ENCODE results near the gene RNF149.
"Not testable (repeated sequence)": the region's sequence is repeated elsewhere in the genome, so short reads cannot be mapped to it uniquely, and the experiment has no call there.

The RNF149 gene, protein sequence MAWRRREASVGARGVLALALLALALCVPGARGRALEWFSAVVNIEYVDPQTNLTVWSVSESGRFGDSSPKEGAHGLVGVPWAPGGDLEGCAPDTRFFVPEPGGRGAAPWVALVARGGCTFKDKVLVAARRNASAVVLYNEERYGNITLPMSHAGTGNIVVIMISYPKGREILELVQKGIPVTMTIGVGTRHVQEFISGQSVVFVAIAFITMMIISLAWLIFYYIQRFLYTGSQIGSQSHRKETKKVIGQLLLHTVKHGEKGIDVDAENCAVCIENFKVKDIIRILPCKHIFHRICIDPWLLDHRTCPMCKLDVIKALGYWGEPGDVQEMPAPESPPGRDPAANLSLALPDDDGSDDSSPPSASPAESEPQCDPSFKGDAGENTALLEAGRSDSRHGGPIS

DNA sequence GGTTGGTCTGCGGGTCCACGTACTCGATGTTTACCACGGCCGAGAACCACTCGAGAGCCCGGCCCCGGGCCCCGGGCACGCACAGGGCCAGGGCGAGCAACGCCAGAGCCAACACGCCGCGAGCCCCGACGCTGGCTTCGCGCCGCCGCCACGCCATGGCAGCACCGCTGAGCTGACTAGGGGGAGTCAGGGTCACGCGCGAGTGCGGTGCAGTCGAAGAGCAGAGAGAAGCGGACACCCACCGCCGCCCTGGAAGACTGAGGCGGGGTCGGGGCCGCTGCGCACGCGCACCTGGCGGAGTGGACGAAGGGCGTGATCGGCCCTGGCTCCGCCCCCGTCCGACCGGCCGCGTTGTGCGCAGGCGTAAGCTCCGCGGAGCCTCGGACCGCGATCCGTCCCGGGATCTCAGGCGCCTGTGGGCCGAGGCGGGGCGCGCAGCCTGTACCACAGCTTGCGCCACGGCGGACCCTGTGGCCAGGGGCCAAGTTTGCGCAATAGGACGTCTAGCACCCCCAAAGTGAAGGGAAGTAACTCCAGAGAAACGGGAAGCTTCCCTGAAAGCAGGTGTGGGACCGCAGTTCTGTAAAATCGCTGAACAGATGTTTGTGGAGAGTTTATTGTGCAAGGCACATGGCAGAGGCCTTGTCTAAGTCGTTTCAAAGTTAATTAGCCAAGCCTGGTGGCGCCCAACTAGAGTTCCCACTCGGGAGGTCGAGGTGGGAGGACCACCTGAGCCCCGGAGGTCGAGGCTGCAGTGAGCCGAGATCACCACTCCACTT is at the start of gene RNF149:
TSS of gene RNF149 (minus strand) at position 270 of the 779 bp plus-strand sequence. CDS start at position 157, 113 bp downstream.
- DNase-seq, result peak; percentile 85

DNA sequence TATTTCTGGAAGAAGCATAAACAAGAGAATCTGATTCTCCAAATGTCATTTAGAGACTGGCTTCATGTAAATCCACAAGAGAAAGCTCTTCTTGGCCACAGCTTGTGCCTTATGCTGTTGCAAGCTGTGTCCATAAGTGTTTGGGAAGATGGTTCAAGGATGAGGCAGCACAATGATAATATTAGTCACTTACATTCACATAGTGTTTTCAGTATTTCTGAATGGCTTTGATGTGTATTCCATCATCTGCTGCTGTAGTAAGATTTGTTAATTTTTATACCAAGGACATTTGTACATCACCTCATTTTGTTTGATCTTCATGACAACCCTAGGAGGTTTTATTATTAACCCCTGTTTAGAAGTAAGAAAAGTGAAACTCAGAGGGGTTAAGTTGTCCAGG is 48.9 kb upstream of the RNF149 start:
- DNase-seq, result peak; percentile 16

DNA sequence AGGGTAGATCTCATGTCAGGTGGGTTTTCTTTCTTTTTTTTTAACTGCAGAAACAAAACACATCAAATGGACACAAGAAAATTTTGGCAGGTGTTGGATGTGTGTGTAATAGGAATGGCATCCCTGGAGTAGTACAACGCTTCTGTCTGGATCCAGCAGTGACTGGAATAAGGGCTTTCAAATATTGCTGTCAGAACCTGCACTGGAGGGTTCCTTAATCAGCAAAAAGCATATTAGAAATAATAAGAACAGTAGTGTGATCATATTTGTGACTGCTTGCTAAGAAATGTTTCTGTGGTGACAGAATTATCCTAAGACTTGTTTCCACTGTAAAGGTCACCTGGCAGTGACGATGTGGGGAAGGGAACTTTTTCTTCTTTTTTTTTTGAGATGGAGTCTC is 48.0 kb upstream of the RNF149 start:
- DNase-seq, result peak; percentile 34

DNA sequence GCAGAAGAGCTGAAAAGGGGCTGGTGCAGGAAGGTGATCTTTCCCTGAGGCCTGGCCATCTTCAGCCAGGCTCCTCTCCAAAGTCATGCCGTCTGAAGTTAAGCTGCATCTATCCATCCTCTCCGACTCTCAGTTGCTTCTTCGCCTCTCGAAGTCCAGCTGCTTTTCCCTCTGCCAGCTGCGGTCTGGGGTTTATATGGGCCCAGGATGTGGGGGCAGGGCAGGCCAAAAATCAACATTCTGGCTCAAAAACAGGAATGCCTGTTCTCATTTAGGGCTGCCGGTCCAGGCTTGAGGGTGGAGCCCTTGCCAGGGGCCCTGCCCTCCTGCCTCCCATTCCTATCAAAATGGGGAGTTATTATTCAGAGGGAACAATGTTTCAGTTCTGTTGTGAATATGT is 47.6 kb upstream of the RNF149 start:
- DNase-seq, result no peak

DNA sequence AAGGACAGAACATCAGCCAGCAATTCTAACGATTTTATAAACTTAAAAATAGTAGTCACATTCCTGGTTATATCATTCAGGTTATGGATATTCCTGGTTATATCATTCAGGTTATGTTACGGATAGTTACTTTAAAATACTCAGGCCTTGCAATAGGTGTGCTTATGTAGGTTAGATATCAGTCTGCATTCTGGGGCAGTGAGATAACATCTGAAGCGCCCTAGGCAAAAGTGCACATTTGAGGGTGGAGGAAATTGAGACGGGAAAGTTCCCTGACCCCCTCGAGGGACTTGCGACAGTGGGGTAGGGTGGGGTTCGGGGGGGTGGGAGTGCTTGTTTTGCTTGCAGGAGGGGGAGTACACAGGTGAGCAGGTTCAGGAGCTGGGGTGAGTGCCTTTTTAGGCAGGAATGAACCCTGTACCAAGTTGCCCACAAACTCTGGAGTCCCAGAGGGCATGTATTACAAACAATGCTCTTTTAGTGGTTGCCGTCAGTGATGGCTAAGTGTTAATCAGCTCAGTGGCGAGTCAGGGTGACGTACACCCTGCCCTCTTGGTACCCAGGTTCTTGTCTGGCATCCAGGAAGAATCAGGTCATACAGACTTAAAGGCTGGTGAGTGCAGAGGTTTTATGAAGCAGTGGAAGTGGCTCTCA is 47.0 kb upstream of the RNF149 start:
- DNase-seq, result no peak

DNA sequence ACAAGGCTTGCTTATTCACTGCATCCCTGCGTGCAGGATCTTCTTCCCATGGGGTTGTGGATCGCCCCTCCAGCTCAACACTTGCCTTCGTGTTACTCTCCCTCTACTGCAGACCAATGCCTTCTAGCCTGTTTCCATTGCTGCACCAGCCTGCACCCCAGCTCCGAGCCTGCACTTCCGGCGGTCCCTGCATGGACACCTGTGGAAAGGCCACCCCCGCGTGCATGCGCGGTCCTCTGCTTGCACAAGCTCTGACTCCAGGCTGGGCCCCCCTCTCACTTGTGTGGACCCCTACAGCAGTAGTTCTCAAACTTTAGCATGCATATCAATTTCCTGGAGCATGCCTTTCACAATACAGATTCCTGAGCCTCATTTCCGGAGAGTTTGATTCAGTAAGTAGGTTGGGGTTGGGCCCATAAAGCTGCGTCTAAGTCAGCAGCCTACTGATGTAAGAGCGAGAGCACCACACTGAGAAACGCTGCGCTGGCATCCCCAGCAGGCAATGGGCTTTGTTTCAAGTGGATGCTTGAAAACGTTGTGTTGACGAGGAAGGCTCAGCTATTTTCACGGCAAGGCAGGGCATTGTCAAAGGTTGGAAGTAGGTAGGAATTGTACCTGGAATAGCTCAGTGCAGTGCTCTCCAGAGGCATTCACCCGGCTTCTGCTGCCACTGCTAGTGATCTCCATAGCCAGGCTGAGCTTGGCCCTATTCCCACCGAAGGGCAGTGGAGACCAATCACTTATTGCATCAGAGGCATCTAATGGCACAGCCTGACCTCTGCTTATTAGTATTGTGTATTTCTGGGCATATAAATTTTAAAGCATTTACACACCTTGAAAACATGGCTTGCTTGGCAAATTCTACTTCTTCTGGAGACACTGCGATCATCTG is 46.2 kb upstream of the RNF149 start:
- DNase-seq, result no peak

DNA sequence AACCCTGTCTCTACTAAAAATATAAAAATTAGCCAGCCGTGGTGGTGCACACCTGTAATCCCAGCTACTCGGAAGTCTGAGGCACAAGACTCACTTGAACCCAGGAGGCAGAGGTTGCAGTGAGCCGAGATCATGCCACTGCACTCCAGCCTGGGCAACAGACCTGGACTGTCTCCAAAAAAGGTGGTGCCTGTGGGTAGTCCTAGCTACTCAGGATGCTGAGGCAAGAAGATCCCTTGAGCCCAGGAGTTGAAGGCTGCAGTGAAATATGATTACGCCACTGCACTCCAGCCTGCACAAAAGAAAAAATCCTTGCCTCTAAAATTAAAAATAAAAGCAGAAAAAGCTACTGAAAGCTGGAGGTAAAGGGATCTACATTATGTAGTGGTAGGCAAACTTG is 44.1 kb upstream of the RNF149 start:
- DNase-seq, result not testable (repeated sequence)

DNA sequence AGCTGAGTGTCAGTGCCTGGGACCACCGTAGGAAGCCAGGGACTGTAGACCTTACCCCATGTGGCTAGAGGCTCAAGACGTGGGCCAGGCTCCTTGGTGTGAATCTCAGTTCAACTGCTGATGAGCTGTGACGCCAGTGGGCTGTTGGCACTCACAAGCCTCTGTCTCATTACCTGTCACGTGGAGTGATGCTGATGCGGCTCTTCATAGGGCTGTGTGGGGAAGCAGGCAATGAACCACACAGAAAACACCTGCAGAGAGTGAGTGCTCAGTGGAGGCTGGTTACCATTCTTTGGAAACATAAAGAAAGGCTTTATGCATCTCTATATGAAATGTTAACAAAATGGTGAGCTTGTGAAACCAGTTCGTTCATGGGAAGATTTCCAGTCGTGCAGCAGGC is 42.7 kb upstream of the RNF149 start:
- no peak for DNase-seq

DNA sequence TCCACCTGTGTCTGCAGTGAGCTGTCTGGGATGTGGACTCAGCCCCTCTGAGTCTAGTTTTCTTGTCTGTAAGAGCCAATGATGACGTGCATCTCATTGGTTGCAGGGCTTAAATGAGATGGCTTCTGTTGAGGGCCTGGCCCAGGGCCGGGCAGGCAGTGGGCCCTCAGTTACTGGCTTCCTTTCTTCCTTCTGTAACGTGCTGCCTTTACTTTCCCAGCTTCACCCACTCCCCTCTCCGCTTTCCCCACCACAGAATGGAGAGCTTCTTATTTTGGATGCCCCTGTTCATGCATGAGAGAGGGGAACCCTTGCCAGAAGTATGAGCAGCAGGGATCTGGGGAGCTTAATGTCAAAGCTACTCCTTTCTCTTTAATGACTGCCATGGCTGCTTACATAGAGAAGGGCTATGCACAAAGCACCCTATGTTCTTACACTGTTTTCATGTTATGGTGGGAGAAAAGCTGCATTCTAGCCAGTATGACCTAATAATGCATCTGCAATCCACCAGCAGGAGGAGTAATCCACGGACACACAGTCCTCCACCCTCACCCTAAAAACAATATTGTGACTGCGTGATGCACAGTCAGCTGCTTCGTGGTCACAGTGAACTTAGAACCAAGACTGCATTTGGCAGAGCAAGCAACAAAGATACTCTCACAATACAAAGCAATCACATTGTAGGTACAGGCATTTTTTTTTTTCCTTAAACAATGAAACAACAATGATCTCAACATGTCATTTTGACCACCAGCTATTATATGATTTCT is 41.6 kb upstream of the RNF149 start:
- peak; percentile 38 for DNase-seq

DNA sequence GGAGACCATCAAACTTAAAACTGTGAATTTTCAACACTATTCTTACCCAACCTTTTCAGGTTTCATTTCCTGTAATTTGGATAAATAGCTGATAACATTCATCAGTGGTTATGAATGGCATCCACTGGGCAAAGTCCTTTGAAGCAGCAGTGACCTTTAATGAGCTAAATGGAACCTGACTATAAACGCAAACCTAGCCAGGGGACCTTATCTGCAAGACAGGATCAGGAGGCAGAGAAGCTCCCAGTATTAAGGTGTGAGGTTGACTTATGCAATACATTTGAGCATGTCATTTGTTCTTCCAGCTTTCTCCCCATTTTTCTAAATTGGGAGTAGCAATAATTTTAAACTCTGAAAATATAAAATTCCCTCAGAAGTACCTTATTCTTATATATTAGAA is 40.4 kb upstream of the RNF149 start:
- DNase-seq, result no peak

DNA sequence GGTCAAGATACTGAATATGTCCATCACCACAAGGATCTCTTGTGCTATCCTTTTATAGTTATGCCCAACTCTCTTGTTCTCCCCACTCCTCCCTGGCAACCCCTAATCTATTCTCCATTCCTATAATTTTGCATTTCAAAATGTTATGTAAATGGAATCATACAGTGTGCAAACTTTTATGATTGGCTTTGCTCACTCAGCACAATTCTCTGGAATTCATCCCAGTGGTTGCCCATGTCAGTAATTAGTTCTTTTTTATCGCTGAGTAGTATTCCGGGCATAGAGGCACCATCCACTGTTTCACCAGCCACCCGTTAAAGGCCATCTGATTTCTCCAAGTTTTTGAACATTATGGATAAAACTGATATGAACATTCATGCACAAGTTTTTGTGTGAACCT is 38.4 kb upstream of the RNF149 start:
- DNase-seq, result no peak

DNA sequence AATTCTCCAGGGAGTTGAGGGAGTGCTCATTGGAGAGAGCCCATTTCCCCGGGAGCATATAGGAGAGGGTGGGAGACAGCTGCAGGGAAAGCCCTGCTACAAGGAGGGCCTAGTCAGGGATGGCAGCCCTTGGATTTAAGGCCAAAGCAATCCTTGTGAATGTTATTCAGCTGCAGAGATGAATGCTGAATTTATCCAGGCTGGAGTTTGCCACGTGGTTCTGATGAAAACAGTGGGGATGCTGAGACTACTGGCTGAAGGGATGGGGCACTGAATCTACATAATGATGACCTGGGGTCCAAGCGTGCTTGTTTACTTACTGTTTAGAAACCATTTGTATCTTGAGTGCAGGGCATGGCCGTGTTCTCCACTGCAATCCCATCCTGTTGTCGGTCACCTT is 35.6 kb upstream of the RNF149 start:
- no peak for DNase-seq

DNA sequence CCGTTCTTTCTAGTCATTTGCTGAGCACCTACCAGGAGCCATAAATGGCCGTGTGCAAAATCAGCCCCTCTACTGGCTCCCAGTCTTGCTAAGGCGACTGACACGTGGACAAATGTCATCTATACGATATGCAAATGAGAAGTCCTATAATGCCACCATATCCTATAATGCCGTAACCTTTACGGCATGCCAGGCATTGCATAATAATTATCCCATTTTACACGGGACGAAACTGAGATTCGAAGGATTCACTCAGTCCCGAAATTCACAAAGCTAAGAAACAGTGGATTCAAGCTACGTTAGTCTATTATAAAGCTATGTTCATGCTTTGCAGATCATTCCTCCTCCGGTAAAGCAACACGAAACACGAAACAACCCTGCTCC is 34.1 kb upstream of the RNF149 start:
- no peak for DNase-seq

DNA sequence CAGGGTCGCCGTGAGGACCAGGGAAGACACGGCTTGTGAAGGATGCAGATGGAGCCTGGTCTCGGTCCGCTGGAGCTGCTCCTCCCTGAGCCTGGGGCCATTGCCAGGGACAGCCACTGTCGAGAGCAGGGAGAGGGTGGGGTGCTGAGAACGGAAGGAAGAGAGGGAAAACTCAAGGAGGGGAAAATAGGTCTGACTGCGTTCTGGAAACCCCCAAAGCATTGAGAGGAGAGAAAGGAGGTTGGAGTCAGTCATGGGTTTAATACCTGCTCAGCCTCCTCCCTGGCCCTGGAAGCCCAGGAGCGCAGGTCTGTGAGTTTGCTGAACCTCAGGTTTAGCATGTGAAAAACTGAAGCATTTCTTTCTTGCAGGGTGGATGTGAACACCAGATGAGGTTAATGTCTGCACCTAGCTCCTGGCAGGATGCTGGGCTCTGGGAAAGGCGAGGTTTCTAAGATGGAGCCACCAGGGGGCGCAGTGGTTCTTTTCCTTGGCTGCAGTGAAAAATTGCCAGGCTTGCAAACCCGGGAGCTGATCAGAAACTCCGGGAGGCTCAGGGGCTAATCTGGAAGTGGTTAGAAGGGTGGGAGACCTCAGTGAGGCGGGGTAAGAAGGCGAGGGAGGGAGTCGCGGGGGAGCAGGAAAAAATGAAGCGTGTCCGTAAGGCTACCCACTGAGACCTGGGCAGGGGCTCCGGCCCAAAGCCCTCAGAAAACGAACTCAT is 33.6 kb upstream of the RNF149 start:
- peak; percentile 75 for DNase-seq

DNA sequence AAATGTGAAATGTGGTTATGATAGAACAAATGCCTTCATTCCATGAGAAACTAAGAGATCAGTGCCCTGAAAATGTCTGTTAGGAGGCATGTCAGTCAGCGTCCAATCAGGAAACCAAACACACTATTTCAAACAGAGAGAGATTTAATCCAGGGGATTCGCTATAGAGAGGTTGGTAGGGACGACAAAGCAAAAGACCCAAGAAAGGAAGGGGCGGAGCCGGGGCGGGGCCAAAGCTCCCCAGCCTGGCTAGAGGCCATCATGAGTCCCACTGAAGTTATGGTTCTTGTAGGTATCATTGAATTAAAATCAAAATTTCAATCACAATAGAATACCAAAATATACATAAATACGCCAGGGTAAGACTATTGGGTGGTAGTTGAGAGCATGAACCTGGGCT is 32.9 kb upstream of the RNF149 start:
- no peak for DNase-seq

DNA sequence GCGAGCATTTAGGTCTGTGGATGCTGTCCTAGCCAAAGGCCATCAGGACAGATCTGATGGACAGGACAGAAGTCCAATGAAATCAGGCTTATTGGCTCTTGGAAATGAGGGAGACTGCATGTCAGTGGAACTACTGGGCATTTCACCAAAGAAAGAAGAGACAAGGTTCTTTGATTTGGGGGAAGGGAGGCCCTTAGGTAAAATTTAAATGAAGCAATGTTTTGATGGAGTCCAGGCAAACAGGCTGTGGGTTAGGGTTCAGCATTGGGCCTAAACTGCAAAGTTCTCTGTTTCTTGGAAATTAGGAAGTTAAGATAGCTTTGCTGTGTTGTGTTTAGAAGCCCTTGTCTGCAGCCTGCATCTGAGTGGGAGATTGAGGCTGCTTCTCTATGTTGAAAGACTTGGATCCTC is 31.6 kb upstream of the RNF149 start:
- peak; percentile 26 for DNase-seq

DNA sequence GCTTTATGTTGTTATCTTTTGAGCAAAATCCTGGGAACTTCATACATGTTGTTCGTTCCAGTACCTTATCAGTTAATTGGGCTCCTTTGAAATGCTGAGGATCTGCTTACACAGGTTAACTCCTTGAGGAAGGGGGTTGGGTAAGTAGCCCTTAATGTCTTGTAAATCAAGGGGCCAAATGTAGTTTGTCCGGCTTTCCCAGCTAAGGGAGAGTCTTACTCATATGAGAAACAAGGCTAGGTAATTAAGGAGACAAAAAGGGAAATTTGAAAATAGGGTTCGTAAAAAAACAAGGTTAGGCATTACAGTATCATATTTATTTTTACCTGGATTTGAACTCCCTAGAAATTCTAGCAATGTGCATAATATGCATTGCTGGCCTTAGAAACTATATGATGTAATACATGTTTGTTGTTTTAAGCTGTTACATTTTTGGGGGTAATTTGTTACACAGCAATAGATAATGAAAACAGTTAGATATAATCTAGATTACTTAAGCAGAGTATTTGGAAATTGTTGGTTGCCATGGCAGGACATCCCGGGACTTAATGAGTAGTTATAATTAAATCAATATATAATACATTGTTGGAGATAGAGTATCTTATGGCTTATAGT is 30.9 kb upstream of the RNF149 start:
- DNase-seq, result no peak

DNA sequence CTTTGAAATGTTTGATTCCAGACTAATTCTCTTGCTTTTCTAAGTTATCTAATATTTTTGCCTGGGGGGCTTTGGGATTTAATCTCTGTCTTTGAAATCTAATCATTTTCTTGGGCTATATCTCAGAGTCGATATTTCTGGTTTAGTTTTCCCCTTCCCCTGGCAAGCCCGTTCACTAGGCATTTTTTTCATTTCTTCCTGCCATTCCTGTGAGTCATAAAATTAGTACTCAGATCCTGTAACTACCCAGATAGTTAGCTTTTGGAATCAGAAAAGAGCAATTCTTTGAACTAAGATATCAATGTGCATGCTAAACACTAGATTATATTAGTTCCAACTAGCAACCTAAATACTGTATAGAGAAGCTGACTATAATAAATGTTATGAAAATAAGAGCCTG is 29.4 kb upstream of the RNF149 start:
- peak; percentile 50 for DNase-seq

DNA sequence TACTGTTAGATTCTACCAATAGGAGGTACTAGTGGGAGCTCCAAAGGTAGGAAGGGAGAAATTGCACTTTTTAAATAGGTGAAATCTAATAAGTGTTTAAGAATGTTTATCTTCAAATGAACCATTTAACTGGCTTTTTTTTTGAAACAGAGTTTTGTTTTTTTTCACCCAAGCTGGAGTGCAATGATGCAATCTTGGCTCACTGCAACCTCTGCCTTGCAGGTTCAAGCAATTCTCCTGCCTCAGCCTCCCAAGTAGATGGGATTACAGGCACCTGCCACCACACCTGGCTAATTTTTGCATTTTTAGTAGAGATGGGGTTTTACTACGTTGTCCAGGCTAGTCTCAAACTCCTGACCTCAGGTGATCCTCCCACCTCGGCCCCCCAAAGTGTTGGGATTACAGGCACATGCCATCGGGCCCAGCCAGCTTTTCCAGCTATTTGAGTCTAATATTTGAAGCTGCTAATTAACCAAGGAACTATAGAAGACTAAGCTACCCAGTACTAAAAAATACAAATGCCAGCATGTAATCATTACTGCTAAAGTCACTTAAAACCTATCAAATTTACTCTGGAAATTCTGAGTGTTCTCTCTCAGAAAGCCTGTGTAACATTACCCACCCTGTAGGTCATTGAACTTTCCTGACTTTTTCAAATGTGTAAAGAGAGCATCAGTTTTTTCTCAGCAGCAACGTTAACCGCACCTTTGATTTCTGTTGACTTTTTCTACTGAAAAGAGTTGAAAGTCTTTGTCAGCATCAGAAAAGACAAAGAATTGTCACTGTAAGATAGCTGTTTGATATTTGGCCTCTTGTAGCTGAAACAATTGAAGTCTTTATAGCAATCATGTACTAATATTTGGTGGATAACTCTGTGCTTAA is 24.6 kb upstream of the RNF149 start:
- DNase-seq, result no peak

DNA sequence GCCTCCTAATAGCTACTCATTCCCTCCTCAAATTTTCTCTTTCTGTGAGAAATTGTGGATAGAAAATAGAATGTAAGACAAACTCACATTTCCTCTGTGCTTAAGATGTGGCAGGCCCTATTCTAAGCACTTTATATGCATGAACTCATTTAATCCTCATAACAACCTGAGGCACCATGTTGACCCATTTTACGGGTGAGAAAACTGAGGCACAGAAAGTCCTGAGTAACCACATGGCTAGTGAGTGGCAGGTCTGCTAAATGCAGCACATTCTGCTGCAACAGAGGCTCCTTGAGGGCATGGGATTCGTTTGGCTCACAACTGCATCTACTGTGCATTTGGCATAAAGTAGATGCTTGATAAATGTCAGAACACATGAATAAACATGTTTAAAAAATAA is 22.7 kb upstream of the RNF149 start:
- DNase-seq, result no peak

Measured in fibroblast of skin of right biceps (primary cell).